Brain microvascular endothelial cell (primary cell): Measurements from ENCODE around the gene VTI1A.

Experiments used
- DNase-seq: peaks from one replicate; pipeline ENCODE4 v3.0.0-alpha.2; 2020
- H3K27ac ChIP-seq: fragments of 250-450 bp; sonication (Bioruptor Pico); 2 replicates; pipeline ENCODE4 v1.5.1; 2020; ENCODE audit warnings: mild to moderate bottlenecking, moderate library complexity
- H3K27me3 ChIP-seq: fragments of 250-450 bp; sonication (Bioruptor Pico); replicated peaks from 2 replicates; pipeline ENCODE4 v1.5.1; 2020; ENCODE audit warnings: mild to moderate bottlenecking
- H3K36me3 ChIP-seq: fragments of 250-450 bp; sonication (Bioruptor Pico); replicated peaks from 2 replicates; pipeline ENCODE4 v1.5.1; 2020; ENCODE audit warnings: mild to moderate bottlenecking
- H3K4me3 ChIP-seq: 2 replicates; pipeline ENCODE4 v1.5.1; 2011; ENCODE audit warnings: low read depth, mild to moderate bottlenecking, control low read depth, low read length, moderate library complexity
- in situ Hi-C: cut with HindIII; loops from 2 replicates; pipeline ENCODE4 v1.10.0; 2017; ENCODE audit warnings: low sequenced_read_pairs, low pct_ligation_motif_present
- TF ChIP-seq, protein P1 (sequence below): IDR thresholded peaks from 2 replicates; pipeline ENCODE4 v1.5.1; 2011; ENCODE audit warnings: low read depth, mild to moderate bottlenecking, moderate library complexity, low read length, control low read depth, inconsistent platforms; ENCODE audit errors: missing control alignments

Gene VTI1A

DNA sequence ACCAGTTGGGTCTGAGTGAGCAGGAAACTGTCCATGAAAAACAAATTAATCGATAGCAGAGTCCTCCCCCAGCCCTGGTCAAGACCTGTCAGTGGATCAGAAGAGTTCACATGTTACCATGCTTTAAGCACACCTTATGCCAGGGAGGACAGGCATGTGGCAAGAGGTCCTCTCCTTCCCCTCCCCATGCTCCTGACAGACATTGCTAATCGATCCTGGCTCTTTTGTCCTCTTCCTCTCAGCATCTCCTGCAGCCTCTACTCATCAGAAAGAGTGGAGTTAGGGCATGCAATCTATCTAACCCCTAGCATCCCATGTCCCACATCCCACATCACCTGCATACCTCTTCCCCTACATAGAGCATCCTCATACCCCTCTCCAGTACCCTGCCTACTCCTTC lies 385.9 kb downstream of the VTI1A start:
- in situ Hi-C loops = no loop called here
- Histone ChIP-seq H3K4me3 (no peak overlapping the region), H3K27me3 (no peaks in the 10 kb centered on the region), H3K27ac (no peak overlapping the region), H3K36me3 (no peaks in the 10 kb centered on the region)
- TF ChIP-seq, protein P1, sequence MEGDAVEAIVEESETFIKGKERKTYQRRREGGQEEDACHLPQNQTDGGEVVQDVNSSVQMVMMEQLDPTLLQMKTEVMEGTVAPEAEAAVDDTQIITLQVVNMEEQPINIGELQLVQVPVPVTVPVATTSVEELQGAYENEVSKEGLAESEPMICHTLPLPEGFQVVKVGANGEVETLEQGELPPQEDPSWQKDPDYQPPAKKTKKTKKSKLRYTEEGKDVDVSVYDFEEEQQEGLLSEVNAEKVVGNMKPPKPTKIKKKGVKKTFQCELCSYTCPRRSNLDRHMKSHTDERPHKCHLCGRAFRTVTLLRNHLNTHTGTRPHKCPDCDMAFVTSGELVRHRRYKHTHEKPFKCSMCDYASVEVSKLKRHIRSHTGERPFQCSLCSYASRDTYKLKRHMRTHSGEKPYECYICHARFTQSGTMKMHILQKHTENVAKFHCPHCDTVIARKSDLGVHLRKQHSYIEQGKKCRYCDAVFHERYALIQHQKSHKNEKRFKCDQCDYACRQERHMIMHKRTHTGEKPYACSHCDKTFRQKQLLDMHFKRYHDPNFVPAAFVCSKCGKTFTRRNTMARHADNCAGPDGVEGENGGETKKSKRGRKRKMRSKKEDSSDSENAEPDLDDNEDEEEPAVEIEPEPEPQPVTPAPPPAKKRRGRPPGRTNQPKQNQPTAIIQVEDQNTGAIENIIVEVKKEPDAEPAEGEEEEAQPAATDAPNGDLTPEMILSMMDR = no peak
- no peak for DNase-seq

DNA sequence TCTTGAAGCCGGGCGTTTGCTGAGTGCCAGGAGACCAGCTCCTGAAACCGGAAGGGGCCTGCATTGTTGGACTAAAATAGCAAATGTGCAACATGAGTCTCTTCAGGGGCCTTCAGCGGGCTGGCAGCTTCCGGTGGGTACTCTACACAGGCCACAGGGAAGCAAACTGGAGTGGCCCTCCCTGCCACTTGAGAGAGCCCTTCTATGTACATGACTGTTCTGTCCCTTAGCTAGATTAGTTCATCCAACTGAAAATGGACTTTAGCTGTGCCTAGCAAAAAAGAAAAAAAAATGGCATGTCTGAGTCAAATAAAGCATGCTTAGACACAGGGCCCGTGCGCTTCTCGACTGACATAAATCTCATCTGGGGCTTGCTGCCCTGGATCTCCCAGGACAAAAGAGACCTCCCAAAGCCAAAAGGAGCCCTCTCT lies 387.8 kb downstream of the VTI1A start:
- TF ChIP-seq, protein P1 = no peak
- Histone ChIP-seq H3K4me3 (no peak overlapping the region), H3K27ac (no peak overlapping the region), H3K27me3 (no peaks in the 10 kb centered on the region), H3K36me3 (no peaks in the 10 kb centered on the region)
- in situ Hi-C loops = no loop called here
- no peak for DNase-seq

DNA sequence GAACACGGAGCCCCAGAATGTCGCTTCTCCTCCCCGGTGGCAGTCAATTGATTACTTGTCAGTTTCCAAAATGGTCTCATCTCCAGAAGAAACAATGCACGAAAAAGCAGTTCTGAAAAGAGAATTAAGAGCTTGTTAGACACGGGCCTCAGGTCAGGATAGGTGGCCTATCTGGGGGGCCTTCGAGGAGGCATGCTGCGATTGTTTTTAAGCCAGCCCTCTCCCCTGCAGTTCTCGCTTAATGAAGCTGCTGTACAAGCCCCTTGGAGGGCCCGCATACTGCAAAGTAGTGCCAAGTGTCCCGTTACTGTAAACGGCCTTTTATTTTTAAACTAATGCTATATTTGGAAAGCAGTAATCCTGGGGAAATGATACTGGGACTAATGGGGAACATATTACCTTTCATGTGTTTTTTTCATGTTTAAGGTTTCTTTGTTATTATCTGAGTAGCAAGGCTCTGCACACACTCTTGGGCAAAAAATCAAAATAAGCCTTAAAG lies 388.3 kb downstream of the VTI1A start:
- Histone ChIP-seq H3K27ac (no peak overlapping the region), H3K36me3 (no peaks in the 10 kb centered on the region), H3K4me3 (no peak overlapping the region), H3K27me3 (no peaks in the 10 kb centered on the region)
- TF ChIP-seq, protein P1 = no peak
- no peak for DNase-seq
- in situ Hi-C loops = no loop called here

DNA sequence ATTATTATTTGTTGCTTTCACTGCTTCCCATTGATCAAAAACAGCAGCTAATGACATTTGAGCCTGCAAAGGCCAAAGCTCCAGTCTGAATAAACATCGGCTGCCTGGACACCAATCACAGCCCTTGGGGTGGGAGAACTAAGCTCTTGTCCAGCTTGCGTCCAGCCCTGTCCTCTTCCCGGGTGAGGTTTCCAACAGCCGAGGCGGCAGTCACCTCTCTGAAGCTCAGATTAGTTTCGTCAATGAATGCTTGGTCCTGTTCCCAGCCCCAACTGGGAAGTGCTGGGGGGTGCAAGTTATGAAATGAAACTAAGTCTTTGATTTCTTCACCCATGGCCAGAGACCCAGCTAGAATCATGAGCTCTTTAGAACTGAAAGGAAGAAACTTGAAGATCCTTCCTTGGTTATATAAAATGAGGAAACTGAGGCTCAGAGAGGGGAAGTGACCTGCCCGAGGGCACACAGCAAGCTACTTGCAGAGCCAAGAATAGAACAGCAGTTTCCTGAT lies 389.0 kb downstream of the VTI1A start:
- H3K36me3 ChIP-seq = no peaks in the 10 kb centered on the region
- TF ChIP-seq, protein P1 = no peak
- no peak overlapping the region for H3K27ac ChIP-seq
- in situ Hi-C loops = no loop called here
- DNase-seq = no peak
- H3K27me3 ChIP-seq = no peaks in the 10 kb centered on the region
- H3K4me3 ChIP-seq = no peak overlapping the region

DNA sequence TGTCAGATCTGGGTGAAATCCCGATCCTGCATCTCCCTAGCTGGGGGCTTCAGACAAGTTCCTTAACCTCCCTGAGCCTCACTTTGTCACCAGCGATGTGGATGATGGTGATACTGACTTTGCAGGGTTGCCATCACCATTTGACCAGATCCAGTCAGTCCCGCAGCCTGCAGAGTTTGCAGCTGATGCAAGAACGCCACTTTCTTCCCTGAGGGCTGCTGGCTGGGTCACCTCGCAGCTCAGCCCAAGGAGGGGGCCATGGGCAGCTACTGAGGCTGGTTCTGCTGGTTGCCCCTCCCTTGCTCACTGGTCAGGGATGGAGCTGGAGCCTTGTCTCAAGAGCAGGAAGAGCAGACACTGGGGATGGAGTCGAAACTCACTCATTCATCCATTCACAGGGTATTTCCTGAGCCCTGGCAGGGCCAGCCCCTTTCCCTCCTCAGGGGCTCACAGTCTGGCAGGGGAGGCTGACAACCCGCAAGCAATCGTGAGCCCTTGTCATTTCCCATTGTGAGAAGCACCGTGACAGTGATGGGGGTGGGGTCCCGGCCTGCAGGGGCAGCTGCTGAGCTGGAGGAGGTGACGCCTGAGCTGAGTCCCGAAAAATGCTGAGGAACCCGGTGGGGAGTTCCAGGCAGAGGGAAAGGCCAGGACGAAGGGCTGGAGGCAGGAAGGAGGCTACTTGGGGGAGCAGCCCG lies 391.9 kb downstream of the VTI1A start:
- DNase-seq = no peak
- TF ChIP-seq, protein P1 = no peak
- H3K27ac ChIP-seq = no peak overlapping the region
- H3K4me3 ChIP-seq = no peak overlapping the region
- in situ Hi-C loops = no loop called here
- no peaks in the 10 kb centered on the region for H3K27me3 ChIP-seq
- no peaks in the 10 kb centered on the region for H3K36me3 ChIP-seq
